A673 (cell line): ENCODE measurements around the gene NGEF. TPM values are rescaled to one million over a fixed set of nuclear protein-coding genes. Genes with fewer than 3 reads are reported as not detected.

ENCODE experiments used
- BruUV-seq: library from RNA; stranded (reverse); fragments of 400-500 nt; replicated peaks from 2 replicates; lab custom pipeline; 2021; lab: Mats Ljungman, UMichigan
- CTCF ChIA-PET: fragments of 300-600 bp; sonication (Branson Sonifier 250); formaldehyde crosslinking; loops from one replicate; lab custom pipeline; 2022; ENCODE audit warnings: antibody characterized with exemption; lab: Charles Lee
- POLR2A ChIA-PET: fragments of 300-600 bp; sonication (Branson Sonifier 250); formaldehyde crosslinking; loops from one replicate; lab custom pipeline; 2022; ENCODE audit warnings: antibody characterized with exemption; ENCODE audit not compliant: low non-redundant PET; lab: Charles Lee
- DNase-seq: peaks from one replicate; pipeline ENCODE4 v3.0.0-alpha.2; 2015; ENCODE audit warnings: low spot score
- H3K27ac ChIP-seq: fragments of 200-600 bp; sonication (generic); 2 replicates; pipeline ENCODE4 v1.5.1; 2016; ENCODE audit warnings: mixed run types, low read depth, mild to moderate bottlenecking, mixed read lengths, antibody characterized with exemption, low read length; ENCODE audit not compliant: poor library complexity, severe bottlenecking
- H3K27me3 ChIP-seq: fragments of 200-600 bp; sonication (generic); replicated peaks from 2 replicates; pipeline ENCODE4 v1.6.1; 2017; ENCODE audit warnings: mixed run types, low read depth, mild to moderate bottlenecking, mixed read lengths, antibody characterized with exemption, low read length; ENCODE audit not compliant: insufficient read depth, poor library complexity
- H3K36me3 ChIP-seq: fragments of 200-600 bp; sonication (generic); 2 replicates; pipeline ENCODE4 v1.6.1; 2016; ENCODE audit warnings: mixed run types, mild to moderate bottlenecking, mixed read lengths, antibody characterized with exemption, low read length; ENCODE audit not compliant: insufficient read depth, poor library complexity, severe bottlenecking
- H3K4me1 ChIP-seq: fragments of 200-600 bp; sonication (generic); 2 replicates; pipeline ENCODE4 v1.6.1; 2017; ENCODE audit warnings: mixed run types, mild to moderate bottlenecking, mixed read lengths, antibody characterized with exemption, low read length; ENCODE audit not compliant: insufficient read depth, poor library complexity, severe bottlenecking
- H3K4me3 ChIP-seq: fragments of 200-600 bp; sonication (generic); 2 replicates; pipeline ENCODE4 v1.5.1; 2016; ENCODE audit warnings: low read depth, mixed run types, mild to moderate bottlenecking, mixed read lengths, low read length; ENCODE audit not compliant: poor library complexity, severe bottlenecking
- H3K9me3 ChIP-seq: fragments of 200-600 bp; sonication (generic); 2 replicates; pipeline ENCODE4 v1.6.1; 2016; ENCODE audit warnings: mixed run types, low read depth, mild to moderate bottlenecking, mixed read lengths, antibody characterized with exemption, low read length; ENCODE audit not compliant: poor library complexity, severe bottlenecking
- CTCF ChIP-seq: fragments of 300-800, 200-600 bp; sonication (generic); conservative IDR thresholded peaks from 2 replicates; pipeline ENCODE4 v1.5.1; 2017; ENCODE audit warnings: low read depth, mild to moderate bottlenecking, antibody characterized with exemption, low read length, moderate library complexity, mixed read lengths
- EZH2 ChIP-seq: fragments of 200-600 bp; sonication (generic); IDR thresholded peaks from 2 replicates; pipeline ENCODE4 v1.6.1; 2017; ENCODE audit warnings: borderline replicate concordance, low read depth, mild to moderate bottlenecking, mixed read lengths, antibody characterized with exemption, low read length; ENCODE audit not compliant: poor library complexity, severe bottlenecking
- intact Hi-C: fragments of 100-400 bp; cut with micrococcal nuclease; formaldehyde crosslinking; loops from one replicate; pipeline ENCODE4 v1.10.0; 2022; ENCODE audit not compliant: unreplicated experiment
- total RNA-seq: library from RNA; stranded (reverse); gene quantifications from 2 replicates; pipeline ENCODE4 v1.2.3, GENCODE V29; 2021

The NGEF gene
- total RNA-seq, 1 experiment from 2014 or later: 0.69 TPM

- intact Hi-C loops: no loop called here
- Histone ChIP-seq H3K36me3 (no peaks in the 10 kb centered on the region), H3K27me3 (no peaks in the 10 kb centered on the region), H3K9me3 (no peaks in the 10 kb centered on the region), H3K4me3 (no peak overlapping the region), H3K27ac (no peak overlapping the region), H3K4me1 (no peaks in the 10 kb centered on the region)
- ChIA-PET POLR2A (no interaction called here), CTCF (no interaction called here)
- DNase-seq: no peak
- no TSS peak for BruUV-seq
- TF ChIP-seq EZH2 (no peak), CTCF (no peak)
Observed at GRCh38 chr2:232880764-232881351, 132.2 kb downstream of the NGEF start.

- no TSS peak for BruUV-seq
- CTCF ChIA-PET: no interaction called here
- POLR2A ChIA-PET: no interaction called here
- Histone ChIP-seq H3K9me3 (no peaks in the 10 kb centered on the region), H3K36me3 (no peaks in the 10 kb centered on the region), H3K4me3 (no peak overlapping the region), H3K4me1 (no peaks in the 10 kb centered on the region), H3K27ac (no peak overlapping the region), H3K27me3 (no peaks in the 10 kb centered on the region)
- TF ChIP-seq EZH2: no peak
- no peak for TF ChIP-seq CTCF
- intact Hi-C loops: no loop called here
- DNase-seq: no peak
Observed at GRCh38 chr2:232879618-232880494, 133.2 kb downstream of the NGEF start.

- ChIA-PET CTCF (no interaction called here), POLR2A (no interaction called here)
- no peaks in the 10 kb centered on the region for H3K27me3 ChIP-seq
- no TSS peak for BruUV-seq
- intact Hi-C loops: no loop called here
- H3K4me3 ChIP-seq: no peak overlapping the region
- no peaks in the 10 kb centered on the region for H3K4me1 ChIP-seq
- no peak for DNase-seq
- no peak overlapping the region for H3K27ac ChIP-seq
- no peaks in the 10 kb centered on the region for H3K9me3 ChIP-seq
- no peaks in the 10 kb centered on the region for H3K36me3 ChIP-seq
- TF ChIP-seq CTCF (no peak), EZH2 (no peak)
Observed at GRCh38 chr2:232878855-232879617, 134.0 kb downstream of the NGEF start.
